HepG2 (cell line): ENCODE data around the gene PRXL2B. TPM values are rescaled to one million over a fixed set of nuclear protein-coding genes. Genes with fewer than 3 reads are reported as not detected.

Source experiments
- ATAC-seq: fragments of 200-7000 bp; cut with Tn5 transposase; 3 replicates; pipeline ENCODE4 v1.9.1; 2020; ENCODE audit warnings: mild to moderate bottlenecking, moderate library complexity
- BruUV-seq: library from RNA; stranded (reverse); fragments of 400-500 nt; replicated peaks from 2 replicates; lab custom pipeline; 2021; lab: Mats Ljungman, UMichigan
- CTCF ChIA-PET: fragments of 300-600 bp; formaldehyde crosslinking; extraction: SDS; loops from one replicate; lab custom pipeline; 2021; ENCODE audit warnings: low total read pairs, inconsistent platforms, low intra/inter-chr PET ratio; lab: Yijun Ruan, JAX
- POLR2A ChIA-PET: fragments of 350-600 bp; sonication (Branson Sonifier 250); formaldehyde crosslinking; loops from one replicate; lab custom pipeline; 2020; ENCODE audit warnings: antibody characterized with exemption, inconsistent platforms; lab: Yijun Ruan, JAX
- DNase-seq: peaks from one replicate; pipeline ENCODE4 v3.0.0-alpha.2; 2015; ENCODE audit warnings: low spot score
- FAIRE-seq: peaks from 3 replicates; lab custom pipeline; 2011; peaks lifted over from hg19 to GRCh38; lab: Jason Lieb, UNC
- H2AFZ ChIP-seq: one replicate; pipeline ENCODE4 v1.6.1; 2011; ENCODE audit warnings: low read length, inconsistent platforms
- H3K27ac ChIP-seq: fragments of 300-600 bp; 3 replicates; pipeline ENCODE4 v1.8.0; 2011; ENCODE audit warnings: mixed run types, mild to moderate bottlenecking, mixed read lengths, low read length, inconsistent platforms; ENCODE audit not compliant: insufficient read depth; ENCODE audit errors: extremely low read length
- H3K27me3 ChIP-seq, 2 experiments: fragments of 200-600 bp in 1 of 2; 2 replicates in 1 of 2; 3 replicates in 1 of 2; pipeline versions ENCODE4 v1.6.0 to v1.8.0; 2011; ENCODE audit warnings: low read length in 2 of 2, mild to moderate bottlenecking in 2 of 2, moderate library complexity in 2 of 2, inconsistent platforms in 1 of 2; ENCODE audit not compliant: insufficient read depth in 2 of 2, control insufficient read depth in 1 of 2
- H3K36me3 ChIP-seq, 2 experiments: fragments of 200-600 bp in 1 of 2; replicated peaks in 1 of 2; 2 replicates in 1 of 2; 3 replicates in 1 of 2; pipeline versions ENCODE4 v1.5.1 to v1.8.0; 2011; ENCODE audit warnings: low read length in 2 of 2, inconsistent platforms in 1 of 2; ENCODE audit not compliant: insufficient read depth in 2 of 2, control insufficient read depth in 1 of 2
- H3K4me1 ChIP-seq: 2 replicates; pipeline ENCODE4 v1.5.1; 2012; ENCODE audit warnings: low read length, inconsistent platforms; ENCODE audit not compliant: insufficient read depth
- H3K4me2 ChIP-seq: 2 replicates; pipeline ENCODE4 v1.6.0; 2011; ENCODE audit warnings: low read depth, low read length, inconsistent platforms
- H3K4me3 ChIP-seq, 3 experiments: fragments of 200-600 bp in 1 of 3; sonication (generic), shearing (Covaris generic) in 1 of 3; replicated peaks in 1 of 3; 2 replicates each; pipeline ENCODE4 v1.5.1; 2011 to 2016; ENCODE audit warnings: low read length in 3 of 3, inconsistent platforms in 2 of 3, low read depth in 2 of 3, mild to moderate bottlenecking in 2 of 3, control low read depth in 1 of 3, mixed read lengths in 1 of 3; ENCODE audit not compliant: insufficient read depth in 1 of 3
- H3K79me2 ChIP-seq: one replicate; pipeline ENCODE4 v1.6.1; 2011; ENCODE audit warnings: low read length, inconsistent platforms; ENCODE audit not compliant: insufficient read depth
- H3K9ac ChIP-seq: 2 replicates; pipeline ENCODE4 v1.6.0; 2011; ENCODE audit warnings: mild to moderate bottlenecking, low read depth, low read length, inconsistent platforms; ENCODE audit not compliant: insufficient read depth
- H3K9me3 ChIP-seq: 2 replicates; pipeline ENCODE4 v1.5.1; 2012; ENCODE audit warnings: mild to moderate bottlenecking, low read length
- H4K20me1 ChIP-seq: 2 replicates; pipeline ENCODE4 v1.6.0; 2011; ENCODE audit warnings: inconsistent platforms, mild to moderate bottlenecking, low read length, moderate library complexity; ENCODE audit not compliant: insufficient read depth
- GFI1 ChIP-seq: sonication (generic); formaldehyde crosslinking; IDR thresholded peaks from 2 replicates; pipeline ENCODE4 v1.5.0; 2020; ENCODE audit warnings: missing genetic modification reagents, mild to moderate bottlenecking, borderline replicate concordance
- ZNF280D ChIP-seq: sonication (generic); formaldehyde crosslinking; IDR thresholded peaks from 2 replicates; pipeline ENCODE4 v1.5.1; 2020; ENCODE audit warnings: mild to moderate bottlenecking, missing genetic modification reagents
- ZNF296 ChIP-seq: sonication (generic); formaldehyde crosslinking; conservative IDR thresholded peaks from 2 replicates; pipeline ENCODE4 v1.5.0; 2020; ENCODE audit warnings: mild to moderate bottlenecking, missing genetic modification reagents
- ZNF407 ChIP-seq: sonication (generic); formaldehyde crosslinking; IDR thresholded peaks from one replicate; pipeline ENCODE4 v1.5.1; 2020; ENCODE audit warnings: mild to moderate bottlenecking, missing genetic modification reagents; ENCODE audit errors: not compliant biosample characterization
- WGBS: methylation state at CpG from one replicate; pipeline ENCODE4 v1.1.6; 2017; ENCODE audit warnings: low lambda C conversion rate; 5-methylcytosine and 5-hydroxymethylcytosine counted together
- in situ Hi-C: cut with HindIII; loops from 2 replicates; pipeline ENCODE4 v1.10.0; 2017; ENCODE audit warnings: low pct_unique_long_range_greater_than_20kb; ENCODE audit not compliant: extremely low pct_ligation_motif_present
- intact Hi-C: fragments of 100-400 bp; cut with micrococcal nuclease; formaldehyde crosslinking; loops from one replicate; pipeline ENCODE4 v1.10.0; 2022; ENCODE audit not compliant: unreplicated experiment
- polyA plus RNA-seq, 8 experiments: library from polyadenylated mRNA; depleted of rRNA in 3 of 8; stranded (reverse) in 7 of 8; unstranded in 1 of 8; fragments of >200 nt; fragmentation: Illumina TruSeq in 4 of 8; extraction: Trizol in 4 of 8; gene quantifications; 2 replicates each; pipeline versions ENCODE4 v1.2.1 to v1.2.3, GENCODE V29; 2011 to 2016; ENCODE audit warnings: low read depth in 4 of 8, missing spikeins in 1 of 8, mixed read lengths in 1 of 8; ENCODE audit not compliant: insufficient read depth in 1 of 8
- total RNA-seq, 5 experiments: library from RNA; depleted of rRNA; stranded (reverse); fragments of >200 nt; fragmentation: Illumina TruSeq; extraction: Trizol; gene quantifications; 2 replicates each; pipeline ENCODE4 v1.2.3, GENCODE V29; 2016; ENCODE audit warnings: low read depth in 1 of 5

PRXL2B gene
- total and polyA plus RNA-seq, 2 of the 13 experiments (the other 11 are each of a cell fraction or from before 2014, with no cell fraction given) = 16.8 to 22.1 TPM

- Histone ChIP-seq H4K20me1 (no peaks in the 10 kb centered on the region), H3K36me3 (no peaks in the 10 kb centered on the region), H3K4me1 (no peaks in the 10 kb centered on the region), H3K4me3 (no peak overlapping the region), H3K4me2 (no peak overlapping the region), H3K27me3 (peaks cover 9 to 57% of the 10 kb centered on the region in 2 experiments; a peak in 4 of 5 replicates), H3K27ac (no peak overlapping the region), H3K79me2 (no peaks in the 10 kb centered on the region), H2AFZ (no peak overlapping the region), H3K9ac (no peak overlapping the region), H3K9me3 (no peaks in the 10 kb centered on the region)
- no TSS peak for BruUV-seq
- no peak for FAIRE-seq
- WGBS = 41% methylated on average over 10 of the region's 18 CpGs
- intact Hi-C loops (no loop called here), in situ Hi-C loops (no loop called here)
- POLR2A ChIA-PET = no interaction called here
- no peak for DNase-seq
- ATAC-seq = no peak
- CTCF ChIA-PET = no interaction called here
- TF ChIP-seq GFI1 (CRISPR knock-in tag) = no peak
Observed at GRCh38 chr1:2602866-2603520, 16.4 kb downstream of the PRXL2B start.

GRCh38 chr1:2603521-2604155 is 17.1 kb downstream of the PRXL2B start:
- in situ Hi-C loops = no loop called here
- no CpG with 5 or more reads among the region's 25 CpGs for WGBS
- no peak for FAIRE-seq
- TF ChIP-seq ZNF407 (CRISPR knock-in tag) = no peak
- TF ChIP-seq ZNF280D = no peak
- no peak for TF ChIP-seq ZNF296

More at GRCh38 chr1:2603521-2604155, 17.1 kb downstream of the PRXL2B start:
- Histone ChIP-seq H2AFZ (no peak overlapping the region), H3K27me3 (peaks cover 9 to 55% of the 10 kb centered on the region in 2 experiments; a peak in 4 of 5 replicates), H3K36me3 (no peaks in the 10 kb centered on the region), H3K4me2 (no peak overlapping the region), H3K27ac (no peak overlapping the region), H4K20me1 (no peaks in the 10 kb centered on the region), H3K9me3 (no peaks in the 10 kb centered on the region), H3K9ac (no peak overlapping the region), H3K79me2 (no peaks in the 10 kb centered on the region), H3K4me3 (no peak overlapping the region), H3K4me1 (no peaks in the 10 kb centered on the region)
- no peak for DNase-seq
- no TSS peak for BruUV-seq
- ChIA-PET POLR2A (interaction anchor here (0.6 kb wide), 1 partner anchor 33 kb away, joined by 3 read pairs; no protein-coding TSS in a partner anchor), CTCF (no interaction called here)
- intact Hi-C loops = no loop called here
- no peak for ATAC-seq
